NCI-H1048 (cell line): Measurements from ENCODE around the gene EHD2.
"Not testable (repeated sequence)": the region's sequence is repeated elsewhere in the genome, so short reads cannot be mapped to it uniquely, and the experiment has no call there.

ENCODE experiments used
- DNase-seq: peaks from one replicate; lab custom pipeline; 2025; lab: John Stamatoyannopoulos, UW

The EHD2 gene, protein sequence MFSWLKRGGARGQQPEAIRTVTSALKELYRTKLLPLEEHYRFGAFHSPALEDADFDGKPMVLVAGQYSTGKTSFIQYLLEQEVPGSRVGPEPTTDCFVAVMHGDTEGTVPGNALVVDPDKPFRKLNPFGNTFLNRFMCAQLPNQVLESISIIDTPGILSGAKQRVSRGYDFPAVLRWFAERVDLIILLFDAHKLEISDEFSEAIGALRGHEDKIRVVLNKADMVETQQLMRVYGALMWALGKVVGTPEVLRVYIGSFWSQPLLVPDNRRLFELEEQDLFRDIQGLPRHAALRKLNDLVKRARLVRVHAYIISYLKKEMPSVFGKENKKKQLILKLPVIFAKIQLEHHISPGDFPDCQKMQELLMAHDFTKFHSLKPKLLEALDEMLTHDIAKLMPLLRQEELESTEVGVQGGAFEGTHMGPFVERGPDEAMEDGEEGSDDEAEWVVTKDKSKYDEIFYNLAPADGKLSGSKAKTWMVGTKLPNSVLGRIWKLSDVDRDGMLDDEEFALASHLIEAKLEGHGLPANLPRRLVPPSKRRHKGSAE

GRCh38 chr19:47713046-47714021 is at the start of gene EHD2:
Gene EHD2 (plus strand): TSS chr19:47713422. CDS start chr19:47716613, 3,191 bp downstream.
- no peak for DNase-seq

- DNase-seq, result no peak
Observed at GRCh38 chr19:47663435-47663910, 49.7 kb upstream of the EHD2 start.

DNA sequence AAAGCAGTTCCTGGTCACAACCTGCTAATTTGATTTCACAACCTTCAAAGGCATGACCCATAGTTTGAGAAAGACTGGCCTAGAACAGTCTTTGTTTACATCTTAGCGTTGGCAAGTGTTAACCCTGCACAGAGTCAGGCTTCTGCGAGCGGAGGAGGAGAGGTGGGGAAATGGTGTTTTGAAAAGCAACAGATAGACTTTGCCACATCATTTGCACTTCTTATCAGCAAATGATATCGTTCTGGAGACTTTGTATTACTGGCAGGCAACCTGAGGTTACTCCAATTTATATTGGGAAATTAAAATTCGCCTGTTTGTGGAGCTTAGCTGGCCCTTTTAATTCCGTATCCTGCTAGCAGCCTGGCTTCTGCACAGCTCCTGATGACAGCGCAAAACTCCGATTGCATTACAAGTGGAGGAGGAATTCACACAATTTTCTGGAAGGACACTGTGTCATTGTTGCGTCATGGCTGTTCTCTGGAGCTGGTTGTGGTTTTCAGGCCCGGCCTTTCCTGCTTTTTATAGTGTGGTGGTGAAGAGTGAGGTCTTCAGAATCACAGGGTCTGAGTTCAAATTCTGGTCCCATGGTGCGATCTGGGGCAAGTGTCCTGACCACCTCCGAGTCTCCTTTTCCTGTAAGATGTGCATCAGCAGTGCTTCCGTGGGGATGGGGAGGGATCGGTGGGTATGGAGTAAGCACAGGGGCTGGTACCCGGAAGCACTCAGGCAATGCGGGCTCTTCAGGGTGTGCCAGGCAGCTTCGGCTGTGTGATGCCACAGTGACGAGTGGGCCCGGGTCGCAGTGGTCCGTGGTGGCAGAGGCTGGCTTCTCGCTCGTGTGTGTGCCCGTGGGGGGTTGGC is 49.1 kb upstream of the EHD2 start:
- DNase-seq, result no peak

GRCh38 chr19:47668556-47668955 is 44.7 kb upstream of the EHD2 start:
- not testable (repeated sequence) for DNase-seq

GRCh38 chr19:47670736-47671135 is 42.5 kb upstream of the EHD2 start:
- DNase-seq, result no peak

GRCh38 chr19:47671499-47671898 is 41.7 kb upstream of the EHD2 start:
- DNase-seq, result no peak

DNA sequence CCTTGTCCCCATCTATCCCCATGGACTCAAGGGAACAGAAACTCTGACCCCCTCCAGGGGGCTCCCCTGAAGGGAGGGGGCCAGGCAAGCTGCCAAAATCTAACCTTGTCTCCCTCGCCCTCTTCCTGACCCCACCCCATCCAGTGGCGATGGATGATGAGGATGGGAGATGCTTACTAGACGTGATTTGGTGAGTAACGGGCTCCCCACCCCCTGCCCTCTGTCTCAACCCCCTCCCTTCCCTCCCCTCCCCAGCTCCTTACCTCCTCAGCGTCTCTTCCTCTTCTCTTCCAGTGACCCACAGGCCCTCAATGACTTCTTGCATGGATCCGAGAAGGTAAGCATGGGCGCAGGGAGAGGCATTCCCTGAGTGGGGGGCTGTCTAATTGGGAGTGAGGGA is 39.8 kb upstream of the EHD2 start:
- no peak for DNase-seq

GRCh38 chr19:47674548-47674947 is 38.7 kb upstream of the EHD2 start:
- DNase-seq, result no peak

- no peak for DNase-seq
Observed at GRCh38 chr19:47675271-47675670, 38.0 kb upstream of the EHD2 start.

DNA sequence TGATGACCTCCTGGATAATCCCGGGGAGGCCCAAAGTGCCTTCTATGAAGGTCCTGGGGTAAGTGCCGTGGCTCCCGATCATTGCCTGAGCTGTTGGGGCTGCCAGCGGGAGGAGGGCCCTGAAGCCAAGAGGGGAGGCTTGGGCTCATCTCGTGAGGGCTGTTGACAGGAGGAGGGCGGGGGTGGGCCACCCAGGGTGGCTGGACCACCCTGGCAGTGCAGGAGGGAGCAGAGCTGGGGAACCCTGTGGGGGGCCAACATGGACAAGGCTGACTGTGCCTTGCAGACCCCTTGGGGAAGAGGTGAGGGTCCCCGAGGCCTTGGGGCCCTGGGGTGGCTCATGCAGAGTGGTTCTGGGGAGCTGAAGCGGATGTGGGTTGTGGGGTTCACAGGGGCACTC is 37.4 kb upstream of the EHD2 start:
- DNase-seq, result no peak

DNA sequence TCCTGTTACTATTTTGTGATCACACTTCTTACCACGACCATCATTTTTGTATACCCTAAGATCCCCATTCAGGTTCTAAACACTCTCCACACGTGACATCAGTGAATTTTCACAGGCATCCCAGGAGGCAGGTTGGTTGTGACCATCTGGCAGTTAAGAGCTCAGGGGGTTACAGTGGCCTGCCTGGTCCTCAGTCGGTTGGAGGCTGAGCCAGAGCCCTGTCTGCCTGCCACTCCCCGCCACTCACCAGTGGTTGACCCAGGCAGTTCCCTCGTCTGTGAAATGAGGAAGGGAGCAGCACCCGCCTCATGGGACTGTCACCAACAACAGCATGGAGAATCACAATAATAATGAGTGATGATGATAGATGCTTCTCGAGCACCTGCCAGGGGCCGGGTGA is 36.4 kb upstream of the EHD2 start:
- no peak for DNase-seq

- DNase-seq, result no peak
Observed at GRCh38 chr19:47679251-47679900, 33.8 kb upstream of the EHD2 start.

- DNase-seq, result no peak
Observed at GRCh38 chr19:47679922-47680857, 33.0 kb upstream of the EHD2 start.

GRCh38 chr19:47680858-47681332 is 32.3 kb upstream of the EHD2 start:
- no peak for DNase-seq

GRCh38 chr19:47681388-47681787 is 31.8 kb upstream of the EHD2 start:
- no peak for DNase-seq

DNA sequence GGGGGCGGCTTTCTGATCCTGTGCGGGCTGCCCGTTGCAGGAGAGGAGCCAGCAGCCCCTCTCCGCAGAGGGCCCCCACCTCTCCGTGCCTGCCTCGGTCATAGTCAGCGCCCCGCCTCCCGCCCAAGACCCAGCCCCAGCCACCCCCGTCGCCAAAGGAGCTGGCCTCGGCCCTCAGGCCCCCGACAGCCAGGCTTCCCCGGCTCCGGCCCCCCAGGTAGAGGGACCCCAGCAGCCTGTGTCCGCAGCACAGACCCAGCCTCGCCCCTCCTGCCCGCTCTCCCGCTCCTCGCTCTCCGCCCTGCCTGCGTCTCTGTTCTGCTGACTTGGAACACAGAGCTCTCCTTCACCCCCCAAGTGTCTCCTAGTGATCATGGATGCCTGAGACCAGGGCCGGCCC is 31.3 kb upstream of the EHD2 start:
- no peak for DNase-seq

- no peak for DNase-seq
Observed at GRCh38 chr19:47682939-47683338, 30.3 kb upstream of the EHD2 start.

DNA sequence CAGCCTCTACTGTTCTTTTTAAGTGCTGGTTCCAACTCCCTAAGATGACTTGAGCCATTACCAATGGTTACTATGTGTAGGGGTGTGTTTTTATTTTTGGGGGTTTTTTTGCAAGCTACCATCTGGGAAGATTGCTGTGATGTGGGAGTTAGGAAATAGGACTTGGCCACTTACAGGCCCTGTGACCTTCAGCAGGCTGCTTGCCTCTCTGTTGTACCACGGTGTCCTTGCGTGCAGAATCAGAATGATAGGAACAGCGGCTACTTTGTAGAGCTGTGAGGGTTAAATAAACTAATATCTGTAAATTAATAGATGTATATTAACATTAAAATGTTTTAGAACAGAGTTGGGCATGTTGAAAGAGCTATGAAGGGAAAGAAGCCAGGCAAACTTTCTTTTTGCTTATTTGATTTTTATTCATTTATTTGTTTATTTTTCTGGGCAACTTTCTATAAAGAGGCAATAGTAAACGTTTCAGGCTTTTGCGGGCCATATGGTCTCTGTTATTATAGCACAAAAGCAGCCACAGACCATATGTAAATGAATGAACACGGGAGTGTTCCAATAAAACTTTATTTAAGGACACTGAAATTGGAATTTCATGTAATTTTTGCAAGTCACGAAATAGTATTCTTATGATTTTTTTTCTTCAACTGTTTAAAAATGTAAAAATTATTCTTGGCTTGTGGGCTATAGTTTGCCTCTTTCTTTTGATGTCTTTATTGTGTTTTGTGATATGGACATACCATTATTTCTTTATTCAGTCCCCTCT is 26.4 kb upstream of the EHD2 start:
- DNase-seq, result no peak

DNA sequence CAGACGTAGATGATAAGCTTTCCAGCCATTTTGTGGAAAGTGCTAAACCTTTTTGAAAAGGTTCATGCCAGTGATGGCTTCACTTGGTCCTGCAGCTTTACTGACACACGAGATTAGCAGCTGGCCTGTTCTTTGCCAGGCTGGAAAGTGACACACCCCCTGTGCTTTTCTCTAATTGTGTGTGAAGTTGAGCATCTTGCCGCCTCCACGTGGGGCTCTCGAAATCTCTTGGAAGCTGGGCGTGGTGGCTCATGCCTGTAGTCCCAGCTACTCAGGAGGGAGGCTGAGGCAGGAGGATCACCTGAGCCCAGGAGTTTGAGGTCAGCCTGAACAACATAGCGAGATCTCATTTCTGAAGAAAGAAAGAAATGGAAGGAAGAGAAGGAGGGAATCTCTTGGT is 25.3 kb upstream of the EHD2 start:
- DNase-seq, result no peak
